MG63 (cell line): ENCODE data around the gene HOXA3. TPM values are rescaled to one million over a fixed set of nuclear protein-coding genes. Genes with fewer than 3 reads are reported as not detected.

Experiments
- DNase-seq: peaks from one replicate; pipeline ENCODE4 v3.0.0-alpha.2; 2020
- H3K27me3 ChIP-seq: fragments of 250-450 bp; sonication (Bioruptor Pico); 2 replicates; pipeline ENCODE4 v1.5.1; 2020; ENCODE audit warnings: mild to moderate bottlenecking, moderate library complexity
- H3K36me3 ChIP-seq: fragments of 250-450 bp; sonication (Bioruptor Pico); 2 replicates; pipeline ENCODE4 v1.5.1; 2020; ENCODE audit warnings: mild to moderate bottlenecking, moderate library complexity
- H3K4me3 ChIP-seq: fragments of 250-450 bp; sonication (Bioruptor Pico); 2 replicates; pipeline ENCODE4 v1.5.1; 2020; ENCODE audit warnings: mild to moderate bottlenecking, moderate library complexity
- H3K9me3 ChIP-seq: fragments of 250-450 bp; sonication (Bioruptor Pico); 2 replicates; pipeline ENCODE4 v1.5.1; 2020; ENCODE audit warnings: mild to moderate bottlenecking, moderate library complexity
- total RNA-seq: library from RNA; depleted of rRNA; stranded (reverse); fragments of >200 nt; shearing (Covaris generic); gene quantifications from 2 replicates; pipeline ENCODE4 v1.2.3, GENCODE V29; 2014; ENCODE audit warnings: low replicate concordance

The HOXA3 gene
- total RNA-seq, 1 experiment from 2014 or later = not detected

GRCh38 chr7:27145165-27145913 is 7.0 kb downstream of the HOXA3 start:
- Histone ChIP-seq H3K27me3 (no peaks in the 10 kb centered on the region), H3K4me3 (no peak overlapping the region), H3K9me3 (no peaks in the 10 kb centered on the region), H3K36me3 (peaks cover 20% of the 10 kb centered on the region)
- DNase-seq = no peak

DNA sequence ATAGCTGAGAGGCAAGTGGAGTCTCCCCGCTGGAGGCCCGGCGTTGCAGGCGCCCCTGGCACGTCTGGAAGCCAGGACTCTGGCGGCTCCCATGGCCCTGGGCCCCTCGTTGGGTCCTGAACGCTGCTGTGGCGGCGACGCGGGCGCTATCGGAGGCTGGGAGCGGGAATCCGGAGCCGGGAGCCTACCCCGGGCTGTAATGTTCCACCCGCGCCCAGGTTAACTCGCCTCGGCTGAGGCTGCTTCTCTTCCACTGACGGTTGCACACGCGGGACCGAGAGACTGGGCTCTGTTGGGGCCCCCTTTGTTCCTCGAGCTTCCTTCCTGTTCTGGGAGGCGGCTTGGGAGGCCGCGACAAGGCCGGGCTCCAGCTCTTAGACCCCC is 7.6 kb downstream of the HOXA3 start:
- H3K27me3 ChIP-seq = no peaks in the 10 kb centered on the region
- DNase-seq = no peak
- no peak overlapping the region for H3K4me3 ChIP-seq
- peaks cover 23% of the 10 kb centered on the region for H3K36me3 ChIP-seq
- H3K9me3 ChIP-seq = no peaks in the 10 kb centered on the region

DNA sequence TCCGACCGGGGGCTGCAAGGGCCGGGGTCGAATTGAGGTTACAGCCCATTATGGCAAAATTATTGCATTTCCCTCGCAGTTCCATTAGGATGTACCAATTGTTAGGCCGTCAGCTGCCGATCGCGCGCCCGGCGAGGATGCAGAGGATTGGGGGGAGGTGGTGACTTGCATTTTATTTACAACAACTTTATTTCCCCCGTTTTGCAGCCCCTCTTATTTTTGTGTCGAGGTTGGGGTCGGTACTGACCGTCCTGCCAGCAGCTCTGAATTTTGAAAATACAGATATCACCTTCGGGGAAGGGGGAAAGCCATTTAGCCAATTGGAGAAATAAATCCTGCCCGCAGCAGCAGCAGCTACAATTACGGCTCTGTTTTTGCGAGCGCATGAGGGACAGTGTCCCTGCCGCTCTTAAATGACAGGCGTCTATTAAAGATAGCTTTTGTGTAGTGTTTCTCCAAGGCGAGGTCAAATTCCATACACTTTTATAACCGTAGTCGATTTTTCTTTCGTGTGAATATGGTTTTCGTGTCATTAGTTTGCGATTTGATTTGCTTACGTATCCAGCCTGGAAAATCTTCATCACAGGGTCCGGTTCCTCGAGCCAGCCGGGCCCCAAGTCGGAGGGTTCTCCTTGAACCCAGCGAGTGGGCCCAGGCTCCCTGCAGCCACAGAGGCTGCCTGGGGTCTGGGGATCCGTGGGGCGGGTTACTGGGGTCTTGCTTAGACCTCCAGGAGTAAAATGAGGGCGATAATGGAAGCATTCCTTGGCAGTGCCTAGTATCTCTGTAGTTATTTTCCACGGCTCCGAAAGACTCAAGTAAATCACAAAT is 8.2 kb downstream of the HOXA3 start:
- Histone ChIP-seq H3K9me3 (no peaks in the 10 kb centered on the region), H3K4me3 (no peak overlapping the region), H3K36me3 (peaks cover 23% of the 10 kb centered on the region), H3K27me3 (no peaks in the 10 kb centered on the region)
- DNase-seq = no peak

- no peak within 1 kb of the TSS for H3K4me3 ChIP-seq
- H3K9me3 ChIP-seq = no peaks in the 10 kb centered on the region
- H3K36me3 ChIP-seq = peaks cover 23% of the 10 kb centered on the region
- DNase-seq = no peak
- H3K27me3 ChIP-seq = no peaks in the 10 kb centered on the region
Measured at GRCh38 chr7:27143023-27143949, 9.1 kb downstream of the HOXA3 start, which contains the start of gene HOXA5. Gene HOXA5 (minus strand): TSS chr7:27143681. CDS start chr7:27143607, 74 bp downstream.

DNA sequence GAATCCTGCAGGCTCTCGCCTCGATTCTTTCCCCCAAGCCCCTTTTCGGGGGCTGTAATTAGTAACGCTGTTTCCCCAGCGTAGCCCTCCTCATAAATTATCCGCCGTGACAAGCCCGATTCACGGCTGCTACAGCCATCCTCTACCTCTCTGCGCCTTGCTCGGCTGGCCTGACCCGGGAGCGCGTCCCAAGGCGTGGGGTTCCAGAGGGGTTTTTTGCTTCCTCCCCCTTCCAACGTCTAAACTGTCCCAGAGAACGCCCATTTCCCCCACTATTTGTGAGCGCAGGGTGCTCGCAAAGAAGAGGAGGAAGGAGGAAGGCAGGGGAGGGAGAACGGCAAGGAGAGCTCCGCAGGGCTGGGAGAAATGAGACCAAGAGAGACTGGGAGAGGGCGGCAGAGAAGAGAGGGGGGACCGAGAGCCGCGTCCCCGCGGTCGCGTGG is 9.8 kb downstream of the HOXA3 start:
- H3K9me3 ChIP-seq = no peaks in the 10 kb centered on the region
- no peaks in the 10 kb centered on the region for H3K27me3 ChIP-seq
- no peak for DNase-seq
- H3K4me3 ChIP-seq = no peak overlapping the region
- H3K36me3 ChIP-seq = peaks cover 23% of the 10 kb centered on the region

GRCh38 chr7:27141923-27142579 is 10.3 kb downstream of the HOXA3 start:
- Histone ChIP-seq H3K36me3 (peaks cover 23% of the 10 kb centered on the region), H3K27me3 (no peaks in the 10 kb centered on the region), H3K9me3 (no peaks in the 10 kb centered on the region), H3K4me3 (no peak overlapping the region)
- no peak for DNase-seq

GRCh38 chr7:27141137-27141922 is 11.1 kb downstream of the HOXA3 start:
- H3K36me3 ChIP-seq = peaks cover 23% of the 10 kb centered on the region
- no peaks in the 10 kb centered on the region for H3K9me3 ChIP-seq
- H3K4me3 ChIP-seq = no peak overlapping the region
- no peak for DNase-seq
- no peaks in the 10 kb centered on the region for H3K27me3 ChIP-seq

GRCh38 chr7:27140126-27140857 is 12.1 kb downstream of the HOXA3 start:
- DNase-seq = no peak
- H3K4me3 ChIP-seq = peak overlapping the region; percentile 40
- H3K36me3 ChIP-seq = peaks cover 16% of the 10 kb centered on the region
- no peaks in the 10 kb centered on the region for H3K9me3 ChIP-seq
- no peaks in the 10 kb centered on the region for H3K27me3 ChIP-seq

DNA sequence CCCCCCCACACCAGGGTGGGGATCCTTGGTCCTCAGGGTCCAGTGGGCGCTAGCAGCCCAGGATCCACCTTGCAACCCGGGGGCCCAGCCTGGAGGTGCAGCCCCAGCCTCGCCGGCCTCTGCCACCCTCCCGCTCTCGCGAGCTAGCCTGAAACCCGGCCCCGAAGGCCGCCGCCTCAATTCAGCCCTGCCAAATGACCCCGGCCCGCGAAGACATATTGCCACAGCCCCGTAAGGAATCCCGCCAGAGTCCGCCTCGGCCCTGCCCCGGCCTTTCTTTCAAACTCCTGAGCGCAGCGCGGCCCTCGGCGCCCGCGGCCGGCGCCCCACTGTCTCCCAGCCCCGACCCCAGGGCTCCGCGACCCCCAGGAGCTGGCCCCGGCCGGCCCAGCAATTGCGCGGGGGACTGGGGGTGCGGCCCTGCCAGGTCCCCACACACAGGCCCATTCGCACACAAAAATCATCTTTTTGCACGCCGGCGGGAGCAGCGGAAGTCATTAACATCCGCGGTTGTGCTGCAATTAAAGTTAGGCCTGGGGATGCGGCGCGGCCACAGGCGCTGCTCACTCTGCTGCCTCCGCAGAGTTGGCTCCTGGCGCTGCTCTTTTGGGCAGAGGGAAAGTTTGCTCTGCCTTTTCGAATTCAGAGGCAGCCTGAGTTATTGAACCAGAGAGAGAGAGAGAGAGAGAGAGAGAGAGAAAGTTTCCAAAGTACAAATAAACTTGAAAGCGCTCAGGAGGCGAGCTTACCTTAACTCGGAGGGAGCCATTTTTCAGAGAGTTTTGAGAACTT is 12.9 kb downstream of the HOXA3 start:
- H3K36me3 ChIP-seq = peaks cover 13% of the 10 kb centered on the region
- no peaks in the 10 kb centered on the region for H3K27me3 ChIP-seq
- H3K4me3 ChIP-seq = peak overlapping the region; percentile 40
- peak; percentile 60 for DNase-seq
- H3K9me3 ChIP-seq = no peaks in the 10 kb centered on the region

- Histone ChIP-seq H3K36me3 (peaks cover 8% of the 10 kb centered on the region), H3K4me3 (peak overlapping the region; percentile 40), H3K9me3 (no peaks in the 10 kb centered on the region), H3K27me3 (no peaks in the 10 kb centered on the region)
- no peak for DNase-seq
Measured at GRCh38 chr7:27138985-27139333, 13.4 kb downstream of the HOXA3 start.

DNA sequence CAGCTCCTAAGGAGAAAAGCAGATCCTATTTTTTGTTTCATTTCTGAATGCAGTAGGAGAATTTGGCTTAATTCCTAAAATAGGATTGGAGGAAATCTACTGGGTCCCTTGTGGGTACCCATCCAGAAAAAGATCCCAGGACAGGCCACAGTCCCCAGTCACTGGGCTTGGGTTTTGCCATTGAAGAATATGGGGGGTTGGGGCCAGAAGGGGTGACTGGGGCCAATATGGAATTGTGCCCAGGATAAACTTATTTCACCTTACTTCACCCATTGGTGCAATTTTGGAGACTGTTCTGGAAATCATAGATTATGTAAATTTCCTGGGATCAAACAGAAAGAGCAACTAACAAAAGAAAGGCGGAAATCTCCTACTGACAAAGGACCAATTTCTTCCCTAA is 13.9 kb downstream of the HOXA3 start:
- DNase-seq = no peak
- H3K36me3 ChIP-seq = peaks cover 8% of the 10 kb centered on the region
- H3K4me3 ChIP-seq = peak overlapping the region; percentile 40; the same call in 1 of the 2 replicates
- no peaks in the 10 kb centered on the region for H3K27me3 ChIP-seq
- H3K9me3 ChIP-seq = no peaks in the 10 kb centered on the region

DNA sequence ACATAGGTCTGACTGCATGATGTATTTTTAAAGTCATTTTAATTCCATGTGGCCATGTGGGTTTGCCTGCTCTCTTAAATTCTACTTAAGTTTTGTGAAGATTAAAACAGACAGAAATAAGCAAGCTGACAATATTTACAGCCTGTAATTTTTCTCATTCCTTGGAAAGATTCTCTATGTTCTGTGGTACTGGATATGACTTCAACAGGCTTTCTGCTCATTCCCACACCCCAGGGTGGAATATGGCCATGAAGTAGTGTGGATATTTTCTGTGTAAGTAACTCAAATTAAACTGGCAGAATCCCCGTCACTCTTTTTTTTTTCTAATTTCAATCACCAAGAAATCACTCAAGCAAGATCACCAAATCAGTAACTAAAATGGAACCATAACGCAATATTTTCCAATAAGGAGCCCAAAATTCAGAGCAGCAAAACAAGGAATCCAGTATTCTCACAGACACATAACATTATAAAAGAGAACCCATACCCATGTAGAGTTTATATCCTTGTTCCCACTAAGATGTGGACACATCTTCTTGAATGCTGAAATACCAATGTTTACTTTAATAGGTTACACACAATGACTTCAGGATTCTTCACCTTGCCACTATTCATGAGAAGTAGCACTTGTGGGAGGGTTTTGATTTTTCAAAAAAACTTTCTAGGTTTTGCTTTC is 14.6 kb downstream of the HOXA3 start:
- peaks cover 8% of the 10 kb centered on the region for H3K36me3 ChIP-seq
- DNase-seq = no peak
- no peaks in the 10 kb centered on the region for H3K27me3 ChIP-seq
- H3K4me3 ChIP-seq = peak overlapping the region; percentile 4; the same call in 1 of the 2 replicates
- H3K9me3 ChIP-seq = no peaks in the 10 kb centered on the region

- no peak overlapping the region for H3K4me3 ChIP-seq
- peak; percentile 73 for DNase-seq
- H3K27me3 ChIP-seq = no peaks in the 10 kb centered on the region
- H3K9me3 ChIP-seq = no peaks in the 10 kb centered on the region
- no peaks in the 10 kb centered on the region; the same call in 1 of the 2 replicates for H3K36me3 ChIP-seq
Measured at GRCh38 chr7:27134392-27134791, 18.0 kb downstream of the HOXA3 start.
